Suprapubic skin (tissue), 4 donors: Measurements from ENCODE around the gene CLSTN2. TPM values are rescaled to one million over a fixed set of nuclear protein-coding genes. Genes with fewer than 3 reads are reported as not detected.

Experiments
- DNase-seq, 2 donors: peaks; one replicate each; pipeline ENCODE4 v3.0.0-alpha.2; 2019; ENCODE audit warnings: low spot score in 2 of 2
- H3K27ac ChIP-seq: fragments of 200-600 bp; sonication (generic); one replicate; pipeline ENCODE4 v1.5.1; 2019
- H3K27me3 ChIP-seq: fragments of 200-600 bp; sonication (generic); one replicate; pipeline ENCODE4 v1.5.1; 2019
- H3K36me3 ChIP-seq: fragments of 200-600 bp; sonication (generic); one replicate; pipeline ENCODE4 v1.5.1; 2019
- H3K4me1 ChIP-seq: fragments of 200-600 bp; sonication (generic); one replicate; pipeline ENCODE4 v1.5.1; 2019
- H3K4me3 ChIP-seq: fragments of 200-600 bp; sonication (generic); one replicate; pipeline ENCODE4 v1.5.1; 2019; ENCODE audit warnings: mild to moderate bottlenecking
- H3K9me3 ChIP-seq: fragments of 200-600 bp; sonication (generic); one replicate; pipeline ENCODE4 v1.5.1; 2019
- EP300 ChIP-seq: sonication (generic); formaldehyde crosslinking; IDR thresholded peaks from one replicate; pipeline ENCODE4 v1.6.1; 2017; ENCODE audit warnings: antibody characterized with exemption
- POLR2A ChIP-seq, 2 donors: fragments of 450-650 bp; IDR thresholded peaks; one replicate each; pipeline ENCODE4 v1.6.1; 2017; ENCODE audit warnings: antibody characterized with exemption in 2 of 2, mild to moderate bottlenecking in 2 of 2, moderate library complexity in 2 of 2
- POLR2AphosphoS5 ChIP-seq, 3 donors: sonication (generic); formaldehyde crosslinking; IDR thresholded peaks; one replicate each; pipeline ENCODE4 v1.6.1; 2017; ENCODE audit warnings: antibody characterized with exemption in 3 of 3
- WGBS: methylation state at CpG from one replicate; pipeline ENCODE4 v1.1.5; 2018; 5-methylcytosine and 5-hydroxymethylcytosine counted together
- total RNA-seq, 4 donors: library from RNA; depleted of rRNA; stranded (reverse); fragments of >200 nt; gene quantifications; one replicate each; pipeline ENCODE4 v1.1.0, GENCODE V29; 2016
- TF ChIP-seq, protein P1 (sequence below), 2 donors: fragments of 200-600 bp in 1 of 2; fragments of 450-650 bp in 1 of 2; sonication (generic) in 1 of 2; IDR thresholded peaks; one replicate each; pipeline ENCODE4 v1.5.1; 2016 to 2019; ENCODE audit warnings: antibody characterized with exemption in 2 of 2, mild to moderate bottlenecking in 1 of 2, moderate library complexity in 1 of 2

Gene CLSTN2
- total RNA-seq, 4 donors from 2014 or later = 4.3 to 14.1 (median 7.4) TPM

DNA sequence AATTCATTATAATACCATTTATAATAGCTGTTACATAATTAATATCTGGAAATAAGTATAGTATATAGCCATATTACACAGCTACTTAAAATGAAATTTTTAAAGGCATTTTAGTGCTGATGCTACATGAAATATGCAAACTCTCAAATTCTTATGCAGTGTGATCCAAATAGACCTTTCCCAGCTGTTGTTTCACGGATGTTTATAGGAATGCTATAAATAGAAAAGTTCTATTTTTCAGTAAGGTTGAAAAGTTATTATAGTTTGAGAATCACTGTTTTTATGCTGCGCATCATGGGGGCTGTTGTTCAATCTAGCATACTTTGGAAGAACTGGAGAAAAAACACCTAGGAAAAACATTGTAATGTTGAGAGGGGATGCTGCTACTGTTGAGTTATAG, 595.1 kb downstream of the CLSTN2 start:
- 82% methylated on average over 2 of the region's 2 CpGs for WGBS
- no peak overlapping the region for H3K4me3 ChIP-seq
- H3K9me3 ChIP-seq = no peaks in the 10 kb centered on the region
- no peak overlapping the region for H3K27ac ChIP-seq
- TF ChIP-seq POLR2A (IDR thresholded peaks at IDR 0.05) = no peak
- TF ChIP-seq, protein P1, sequence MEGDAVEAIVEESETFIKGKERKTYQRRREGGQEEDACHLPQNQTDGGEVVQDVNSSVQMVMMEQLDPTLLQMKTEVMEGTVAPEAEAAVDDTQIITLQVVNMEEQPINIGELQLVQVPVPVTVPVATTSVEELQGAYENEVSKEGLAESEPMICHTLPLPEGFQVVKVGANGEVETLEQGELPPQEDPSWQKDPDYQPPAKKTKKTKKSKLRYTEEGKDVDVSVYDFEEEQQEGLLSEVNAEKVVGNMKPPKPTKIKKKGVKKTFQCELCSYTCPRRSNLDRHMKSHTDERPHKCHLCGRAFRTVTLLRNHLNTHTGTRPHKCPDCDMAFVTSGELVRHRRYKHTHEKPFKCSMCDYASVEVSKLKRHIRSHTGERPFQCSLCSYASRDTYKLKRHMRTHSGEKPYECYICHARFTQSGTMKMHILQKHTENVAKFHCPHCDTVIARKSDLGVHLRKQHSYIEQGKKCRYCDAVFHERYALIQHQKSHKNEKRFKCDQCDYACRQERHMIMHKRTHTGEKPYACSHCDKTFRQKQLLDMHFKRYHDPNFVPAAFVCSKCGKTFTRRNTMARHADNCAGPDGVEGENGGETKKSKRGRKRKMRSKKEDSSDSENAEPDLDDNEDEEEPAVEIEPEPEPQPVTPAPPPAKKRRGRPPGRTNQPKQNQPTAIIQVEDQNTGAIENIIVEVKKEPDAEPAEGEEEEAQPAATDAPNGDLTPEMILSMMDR (IDR thresholded peaks at IDR 0.05) = no peak
- TF ChIP-seq POLR2AphosphoS5 (IDR thresholded peaks at IDR 0.05) = no peak
- TF ChIP-seq EP300 = no peak
- no peak for DNase-seq
- H3K36me3 ChIP-seq = no peaks in the 10 kb centered on the region
- H3K4me1 ChIP-seq = no peaks in the 10 kb centered on the region
- no peaks in the 10 kb centered on the region for H3K27me3 ChIP-seq

DNA sequence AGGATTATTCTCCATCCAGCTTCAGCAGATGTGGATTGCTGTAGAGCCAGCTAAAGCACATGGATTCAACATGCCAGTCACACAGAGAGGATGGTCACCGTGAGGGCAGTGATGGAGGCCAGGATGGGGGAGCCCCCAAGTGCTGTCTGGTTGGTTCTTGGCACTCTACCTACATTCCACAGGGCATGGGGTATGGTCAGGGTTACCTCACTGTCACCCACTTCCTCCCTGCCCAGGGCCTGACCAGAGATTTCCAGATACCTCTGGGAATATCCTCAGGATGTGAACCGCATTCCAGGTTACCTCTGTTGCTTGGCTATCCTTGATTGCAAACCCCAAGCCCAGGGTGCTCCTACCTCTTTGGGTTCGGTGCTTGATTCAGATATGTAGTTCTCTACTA, 595.6 kb downstream of the CLSTN2 start:
- H3K9me3 ChIP-seq = no peaks in the 10 kb centered on the region
- 92% methylated on average over 3 of the region's 3 CpGs for WGBS
- H3K4me3 ChIP-seq = no peak overlapping the region
- no peak for DNase-seq
- no peaks in the 10 kb centered on the region for H3K4me1 ChIP-seq
- H3K27ac ChIP-seq = no peak overlapping the region
- TF ChIP-seq, protein P1 (IDR thresholded peaks at IDR 0.05) = no peak
- TF ChIP-seq POLR2A (IDR thresholded peaks at IDR 0.05) = no peak
- no peak for TF ChIP-seq EP300
- no peak for TF ChIP-seq POLR2AphosphoS5 (IDR thresholded peaks at IDR 0.05)
- no peaks in the 10 kb centered on the region for H3K27me3 ChIP-seq
- H3K36me3 ChIP-seq = no peaks in the 10 kb centered on the region

DNA sequence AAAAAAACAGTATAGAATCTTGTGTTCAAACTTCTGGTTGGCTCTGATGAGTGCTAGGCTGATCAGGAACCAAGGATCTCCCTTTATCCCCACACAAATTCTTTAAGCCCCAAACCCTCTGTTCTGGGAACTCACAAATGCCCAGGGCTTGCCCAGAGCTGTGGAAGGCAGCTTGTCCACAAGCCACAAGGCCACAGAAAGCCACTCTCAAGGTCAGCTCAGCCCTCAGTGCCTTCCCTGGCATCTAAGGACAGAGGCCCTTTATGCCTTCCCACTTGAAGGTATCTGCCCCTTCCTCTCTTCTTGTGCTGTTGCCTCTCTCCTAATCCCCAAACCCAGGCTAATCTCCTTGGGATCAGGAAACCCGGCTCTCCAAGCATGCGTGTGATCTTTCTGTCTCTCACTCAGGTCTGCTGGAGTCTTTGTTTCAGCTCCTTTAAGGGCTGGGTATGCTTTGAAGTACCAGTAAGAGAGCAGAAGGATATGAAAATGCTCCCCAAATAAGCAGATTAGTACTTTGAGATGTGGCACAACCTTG, 597.9 kb downstream of the CLSTN2 start:
- H3K9me3 ChIP-seq = no peaks in the 10 kb centered on the region
- WGBS = 52% methylated on average over 2 of the region's 2 CpGs
- H3K36me3 ChIP-seq = no peaks in the 10 kb centered on the region
- H3K4me3 ChIP-seq = no peak overlapping the region
- no peaks in the 10 kb centered on the region for H3K4me1 ChIP-seq
- H3K27ac ChIP-seq = no peak overlapping the region
- TF ChIP-seq EP300 (no peak), POLR2AphosphoS5 (IDR thresholded peaks at IDR 0.05) (no peak), POLR2A (IDR thresholded peaks at IDR 0.05) (no peak)
- TF ChIP-seq, protein P1 (IDR thresholded peaks at IDR 0.05) = no peak
- H3K27me3 ChIP-seq = no peaks in the 10 kb centered on the region
- no peak for DNase-seq

DNA sequence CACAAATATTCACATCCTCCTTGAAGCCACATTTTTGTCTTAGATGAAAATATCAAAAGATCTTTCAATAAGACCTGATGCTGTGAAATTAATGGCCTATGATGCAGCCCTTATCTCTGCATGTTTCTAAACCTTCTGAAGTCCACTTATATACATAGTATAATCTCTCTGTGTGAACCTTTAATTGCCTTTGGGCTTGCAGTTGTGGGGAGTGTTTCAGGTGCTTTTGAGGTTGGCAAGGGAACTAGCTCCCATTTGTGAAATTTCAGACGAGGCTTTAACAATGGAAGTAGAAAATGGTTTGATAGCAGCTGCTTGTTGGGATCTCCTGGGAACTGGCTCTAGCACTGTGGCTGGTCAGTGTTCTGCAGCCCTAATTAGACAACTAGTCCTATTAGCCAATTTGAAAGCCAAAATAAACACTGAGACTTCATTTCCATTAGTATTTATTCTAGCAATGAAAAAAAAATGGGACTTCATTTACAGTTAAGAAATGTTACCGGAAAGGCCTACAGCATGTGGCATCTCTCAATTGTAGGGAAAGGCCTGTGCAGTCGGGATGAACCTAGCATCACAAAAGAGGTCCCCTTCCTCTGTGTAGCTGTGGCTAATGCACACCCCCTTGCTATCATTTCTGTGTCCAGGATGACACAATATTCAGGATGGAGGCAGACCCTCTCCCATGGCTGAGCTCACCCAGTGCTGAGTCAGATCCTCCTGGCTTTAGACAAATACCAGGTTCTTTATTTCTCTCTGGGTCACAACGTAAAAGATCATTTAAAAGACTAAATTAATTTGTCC, 602.1 kb downstream of the CLSTN2 start:
- Histone ChIP-seq H3K27ac (no peak overlapping the region), H3K9me3 (no peaks in the 10 kb centered on the region), H3K4me3 (no peak overlapping the region), H3K27me3 (no peaks in the 10 kb centered on the region), H3K36me3 (no peaks in the 10 kb centered on the region), H3K4me1 (no peaks in the 10 kb centered on the region)
- TF ChIP-seq EP300 (no peak), POLR2AphosphoS5 (IDR thresholded peaks at IDR 0.05) (no peak), POLR2A (IDR thresholded peaks at IDR 0.05) (no peak)
- TF ChIP-seq, protein P1 (IDR thresholded peaks at IDR 0.05) = no peak
- WGBS = 75% methylated on average over 4 of the region's 4 CpGs
- no peak for DNase-seq

DNA sequence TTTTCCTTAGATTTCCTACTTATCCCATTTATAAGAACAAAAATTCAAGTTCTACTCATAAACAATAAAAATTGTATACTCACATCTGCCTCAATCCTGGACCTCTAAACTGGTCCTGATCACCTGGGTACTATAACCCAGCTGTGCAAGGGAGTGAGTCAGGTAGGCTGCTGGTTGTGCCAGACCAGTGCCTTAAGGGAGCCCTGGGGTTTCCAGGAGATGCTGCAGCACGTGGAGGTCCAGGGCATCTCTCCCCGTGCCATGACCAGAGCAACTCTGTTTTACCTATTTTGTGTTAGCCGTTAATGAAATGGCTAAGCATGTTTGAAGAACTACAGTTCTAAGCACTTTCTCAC, 602.7 kb downstream of the CLSTN2 start:
- H3K27ac ChIP-seq = no peak overlapping the region
- DNase-seq = no peak
- no peaks in the 10 kb centered on the region for H3K27me3 ChIP-seq
- TF ChIP-seq POLR2A (IDR thresholded peaks at IDR 0.05) = no peak
- no peak for TF ChIP-seq EP300
- TF ChIP-seq, protein P1 (IDR thresholded peaks at IDR 0.05) = no peak
- TF ChIP-seq POLR2AphosphoS5 (IDR thresholded peaks at IDR 0.05) = no peak
- 100% methylated on average over 1 of the region's 3 CpGs for WGBS
- no peaks in the 10 kb centered on the region for H3K4me1 ChIP-seq
- H3K4me3 ChIP-seq = no peak overlapping the region
- H3K36me3 ChIP-seq = no peaks in the 10 kb centered on the region
- no peaks in the 10 kb centered on the region for H3K9me3 ChIP-seq
